HG02943 (cell line): ENCODE measurements around the gene ZNF268.
"Not testable (repeated sequence)": the region's sequence is repeated elsewhere in the genome, so short reads cannot be mapped to it uniquely, and the experiment has no call there.

ENCODE experiments used
- ATAC-seq: cut with Tn5 transposase; IDR thresholded peaks from one replicate; pipeline ENCODE4 v1.9.1; 2021; ENCODE audit warnings: mild to moderate bottlenecking, low read depth, moderate library complexity; ENCODE audit not compliant: unreplicated experiment

The ZNF268 gene

DNA sequence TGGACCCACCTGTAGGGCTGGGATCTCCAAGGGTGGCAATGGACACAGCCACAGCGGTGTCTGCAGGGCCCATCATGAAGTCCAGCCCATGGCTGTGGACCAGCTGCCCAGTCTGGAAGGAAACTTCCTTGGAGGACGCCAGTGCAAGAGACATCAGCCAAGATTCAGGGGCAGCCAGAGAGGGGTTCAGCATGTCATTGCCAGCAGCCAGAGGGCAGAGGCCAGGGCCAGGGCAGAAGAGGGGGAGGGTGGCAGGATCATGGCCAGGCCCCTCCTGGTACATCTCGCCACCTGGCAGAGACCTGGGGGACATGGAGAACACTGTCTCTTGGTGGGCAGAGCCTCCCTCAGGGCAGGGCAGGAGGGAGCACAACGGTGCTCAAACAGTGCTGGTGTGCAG lies 44.2 kb downstream of the ZNF268 start:
- no peak for ATAC-seq

- no peak for ATAC-seq
Measured at GRCh38 chr12:133226690-133227089, 45.4 kb downstream of the ZNF268 start.

- no peak for ATAC-seq
Measured at GRCh38 chr12:133227281-133227852, 46.1 kb downstream of the ZNF268 start.

- no peak for ATAC-seq
Measured at GRCh38 chr12:133231001-133231400, 49.7 kb downstream of the ZNF268 start.

DNA sequence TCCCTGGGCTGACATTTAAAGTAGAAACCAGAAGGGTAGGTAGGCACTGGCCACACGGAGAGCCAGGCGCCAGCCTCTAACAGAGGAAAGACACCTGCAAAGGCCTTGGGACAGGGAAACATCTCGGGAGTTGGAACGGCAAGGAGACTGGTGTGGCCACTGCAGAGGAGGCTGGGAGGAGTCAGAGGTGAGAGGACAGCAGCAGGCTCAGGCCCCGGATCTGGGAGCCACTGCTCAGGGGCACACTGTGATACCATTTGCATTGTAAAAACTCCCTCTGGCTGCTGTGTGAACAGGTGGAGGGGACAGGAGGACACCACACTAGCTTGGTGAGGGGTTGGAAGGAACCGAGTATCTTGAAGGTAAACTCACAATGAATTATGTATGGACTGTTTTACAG lies 51.7 kb downstream of the ZNF268 start:
- ATAC-seq: no peak

DNA sequence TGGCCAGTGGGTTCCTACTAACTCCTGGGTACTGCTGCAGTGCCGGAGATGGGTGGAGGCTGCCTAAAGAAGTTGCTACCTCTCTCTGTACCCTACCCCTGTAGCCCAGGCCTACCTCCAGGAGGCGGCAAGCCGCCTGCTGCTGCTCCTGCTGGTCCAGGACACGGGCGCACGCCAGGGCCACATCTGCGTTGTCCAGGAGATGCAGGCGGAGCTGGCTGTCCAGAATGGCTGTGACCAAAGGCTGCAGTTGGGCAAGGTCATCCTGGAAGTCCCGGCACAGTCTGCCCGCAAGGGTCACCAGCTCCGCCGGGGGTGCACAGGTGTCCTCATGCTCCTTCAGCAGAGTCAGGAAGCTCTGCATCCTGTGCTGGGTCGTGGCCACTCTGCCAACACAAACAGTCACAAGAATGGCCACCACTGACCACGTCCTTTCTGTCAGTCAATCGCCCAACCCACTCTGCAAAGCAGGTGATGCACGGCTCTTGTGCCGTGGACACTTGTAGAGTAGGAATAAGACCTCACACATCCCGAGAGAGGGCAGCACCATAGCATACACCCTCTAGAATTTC lies 52.8 kb downstream of the ZNF268 start:
- ATAC-seq: no peak

DNA sequence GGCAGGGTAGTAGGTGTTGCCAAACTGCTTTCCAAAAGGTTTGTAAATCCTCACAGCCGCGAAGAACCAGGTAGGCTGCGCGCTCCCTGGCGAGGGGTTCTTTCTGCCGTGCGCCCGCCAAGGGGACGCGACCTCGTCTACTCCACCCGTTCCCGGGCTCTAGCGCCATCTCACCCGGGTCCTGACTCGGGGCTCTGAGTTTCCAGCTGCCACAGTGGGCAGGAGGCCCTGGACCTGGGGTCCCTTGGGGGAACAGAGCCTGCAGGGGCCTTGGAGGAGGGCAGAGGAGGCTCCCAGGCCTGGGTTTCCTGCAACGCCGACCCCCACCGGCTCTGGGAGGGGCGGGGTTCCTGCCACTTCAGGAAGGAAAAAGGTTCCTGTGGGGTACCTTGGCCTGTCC lies 53.7 kb downstream of the ZNF268 start:
- ATAC-seq: no peak

- no peak for ATAC-seq
Measured at GRCh38 chr12:133235401-133236112, 54.3 kb downstream of the ZNF268 start, which contains the start of gene ANHX. ANHX (minus strand) TSS chr12:133235877; CDS start chr12:133234356, 1,521 bp downstream.

GRCh38 chr12:133236144-133236543 lies 54.8 kb downstream of the ZNF268 start:
- ATAC-seq: no peak

GRCh38 chr12:133236556-133236955 lies 55.3 kb downstream of the ZNF268 start:
- no peak for ATAC-seq

DNA sequence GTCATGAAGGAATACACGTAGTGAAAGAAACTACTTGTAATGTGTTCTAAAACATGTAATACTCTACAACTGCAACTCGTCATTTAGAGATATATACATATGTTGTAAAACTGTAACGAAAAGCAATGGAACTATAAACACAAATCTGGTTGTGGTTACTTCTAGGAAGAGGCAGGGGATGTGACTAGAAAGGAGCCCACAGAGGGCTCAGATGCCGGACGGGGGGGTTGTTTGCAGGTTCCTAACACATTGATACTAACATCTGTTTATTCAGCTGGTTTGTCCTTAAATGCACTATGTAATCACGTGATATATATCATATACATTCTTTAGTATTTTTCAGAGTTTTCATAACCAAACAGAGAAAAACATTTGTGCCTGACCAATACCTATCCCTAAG lies 70.4 kb downstream of the ZNF268 start:
- ATAC-seq: no peak

DNA sequence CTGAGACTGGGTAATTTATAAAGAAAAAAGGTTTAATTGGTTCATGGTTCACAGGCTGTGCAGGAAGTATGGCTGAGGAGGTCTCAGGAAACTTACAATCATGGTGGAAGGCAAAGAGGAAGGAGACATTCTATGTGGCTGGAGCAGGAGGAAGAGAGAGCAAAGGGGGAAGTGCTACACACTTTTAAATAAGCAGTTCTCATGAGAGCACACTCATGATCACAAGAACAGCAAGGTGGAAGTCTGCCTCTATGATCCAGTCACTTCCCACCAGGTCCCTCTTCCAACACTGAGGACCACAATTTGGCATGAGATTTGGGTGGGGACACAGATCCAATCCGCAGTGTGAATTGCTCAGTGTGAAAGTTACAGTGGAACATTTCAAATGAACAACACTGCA lies 74.5 kb downstream of the ZNF268 start:
- not testable (repeated sequence) for ATAC-seq

DNA sequence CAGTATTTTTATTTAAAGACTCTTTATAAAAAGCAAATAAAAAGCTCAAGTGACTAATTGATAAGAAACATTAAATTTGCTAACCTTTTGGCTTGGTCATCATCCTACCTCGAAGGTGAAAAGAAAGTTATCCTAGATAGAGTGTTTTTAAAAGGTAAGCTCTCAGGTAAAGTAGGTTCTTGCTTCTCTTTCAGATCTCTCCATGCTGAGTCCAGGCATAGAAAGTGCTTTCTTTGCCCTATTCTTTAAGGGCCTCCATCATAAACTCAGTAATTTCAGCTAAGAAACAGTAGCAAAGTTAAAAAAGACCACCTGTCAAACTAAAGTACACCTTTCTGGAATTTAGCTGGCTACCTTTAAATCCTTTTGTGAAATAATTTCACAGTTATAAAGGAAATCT lies 75.0 kb downstream of the ZNF268 start:
- ATAC-seq: no peak

DNA sequence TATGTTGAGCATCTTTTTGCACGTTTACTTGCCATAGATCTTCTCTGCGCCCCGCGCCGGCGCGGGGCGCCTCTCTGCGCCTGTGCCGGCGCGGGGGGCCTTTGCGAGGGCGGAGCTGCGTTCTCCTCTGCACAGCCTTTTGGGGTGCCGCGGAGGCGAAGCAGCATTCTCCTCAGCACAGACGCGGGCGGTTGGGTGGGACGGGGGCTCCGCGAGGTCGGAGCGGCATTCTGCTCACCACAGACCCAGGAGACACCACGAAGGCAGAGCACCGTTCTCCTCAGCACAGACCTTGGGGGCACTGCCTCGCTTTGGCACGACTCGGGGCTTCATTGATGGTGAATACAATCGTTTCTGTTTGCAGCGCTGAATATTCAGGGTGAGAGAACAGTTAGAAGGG lies 82.9 kb downstream of the ZNF268 start:
- no peak for ATAC-seq
